Subcutaneous adipose tissue (tissue), 4 donors: ENCODE data around the gene RAB24. TPM values are rescaled to one million over a fixed set of nuclear protein-coding genes. Genes with fewer than 3 reads are reported as not detected.

Source experiments
- CTCF ChIP-seq: fragments of 450-650 bp; IDR thresholded peaks from one replicate; pipeline ENCODE4 v1.5.1; 2016; ENCODE audit warnings: low read depth, mild to moderate bottlenecking, control low read depth, antibody characterized with exemption, moderate library complexity
- total RNA-seq, 4 donors: library from RNA; depleted of rRNA; stranded (reverse); fragments of >200 nt; gene quantifications; one replicate each; pipeline ENCODE4 v1.1.0, GENCODE V29; 2016

RAB24 gene
- total RNA-seq, 4 donors from 2014 or later: 19.4 to 35.6 (median 26.3) TPM

- no peak for TF ChIP-seq CTCF
These were observed 9.2 kb upstream of the RAB24 start for GRCh38 chr5:177312649-177313181.

GRCh38 chr5:177311723-177312648 is 8.5 kb upstream of the RAB24 start, which contains the start of gene MXD3:
Gene MXD3, minus strand, starts transcription at chr5:177311898. Its CDS starts 68 bp downstream, at chr5:177311830.
- TF ChIP-seq CTCF: no peak

GRCh38 chr5:177311392-177311722 is 7.8 kb upstream of the RAB24 start:
- TF ChIP-seq CTCF: no peak

GRCh38 chr5:177310757-177311391 is 7.4 kb upstream of the RAB24 start:
- TF ChIP-seq CTCF: no peak

- no peak for TF ChIP-seq CTCF
These were observed 6.8 kb upstream of the RAB24 start for GRCh38 chr5:177310332-177310731.

GRCh38 chr5:177309351-177310191 is 6.1 kb upstream of the RAB24 start:
- TF ChIP-seq CTCF: no peak
